ENCODE measurements around the gene ST6GAL1. TPM values are rescaled to one million over a fixed set of nuclear protein-coding genes. Genes with fewer than 3 reads are reported as not detected.

The ST6GAL1 gene
- total and polyA plus RNA-seq, 2 of the 13 experiments (the other 11 are each of a cell fraction or from before 2014, with no cell fraction given) = 79.9 to 164 TPM

GRCh38 chr3:187120326-187120725 is 190.0 kb downstream of the ST6GAL1 start (continued):
- TF ChIP-seq THRA (CRISPR knock-in tag; IDR thresholded peaks at IDR 0.05; ENCODE audit: borderline replicate concordance) = no peak

DNA sequence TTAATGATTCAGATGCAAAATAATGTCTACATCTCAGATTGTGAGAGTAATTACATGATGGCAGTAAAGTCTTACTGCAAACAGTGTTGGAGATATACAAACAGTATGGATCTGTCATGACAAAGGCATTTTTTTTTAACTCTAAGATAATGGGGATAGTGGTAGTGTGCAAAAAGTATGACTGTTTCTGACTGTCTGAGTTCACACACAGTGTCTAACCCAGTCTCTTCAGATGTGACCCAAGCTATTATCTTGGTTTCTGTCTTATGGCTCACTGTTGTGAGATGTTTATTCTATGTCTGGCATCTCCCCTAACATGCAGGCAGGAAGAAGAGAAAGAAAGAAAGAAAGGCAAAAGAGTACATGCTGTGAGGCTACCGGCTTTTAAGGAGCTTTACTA is 191.9 kb downstream of the ST6GAL1 start:
- no TSS peak for BruUV-seq (replicated peaks)
- peaks cover 2 to 4% of the 10 kb centered on the region in 2 experiments; a peak in 1 of 5 replicates for H3K27me3 ChIP-seq (ENCODE audit: control insufficient read depth in 1 of 2, insufficient read depth in 2 of 2, low read length in 2 of 2)
- H3K27ac ChIP-seq (ENCODE audit: extremely low read length, insufficient read depth, low read length) = no peak overlapping the region
- no peaks in the 10 kb centered on the region for H3K36me3 ChIP-seq (replicated peaks in 1 of 2; ENCODE audit: control insufficient read depth in 1 of 2, insufficient read depth in 2 of 2, low read length in 2 of 2)
- intact Hi-C loops (cut with micrococcal nuclease; ENCODE audit: unreplicated experiment) (no loop called here), in situ Hi-C loops (cut with HindIII; ENCODE audit: extremely low pct_ligation_motif_present, low pct_unique_long_range_greater_than_20kb) (no loop called here)
- no peaks in the 10 kb centered on the region for H3K9me3 ChIP-seq (ENCODE audit: low read length)
- no peak overlapping the region for H3K9ac ChIP-seq (ENCODE audit: insufficient read depth, low read depth, low read length)
- H4K20me1 ChIP-seq (ENCODE audit: insufficient read depth, low read length) = no peaks in the 10 kb centered on the region
- FAIRE-seq (no peak), ATAC-seq (no peak), DNase-seq (ENCODE audit: low spot score) (no peak)
- POLR2A ChIA-PET = no interaction called here
- 89% methylated on average over 1 of the region's 1 CpG for whole genome bisulfite sequencing (ENCODE audit: low lambda C conversion rate)
- H3K4me1 ChIP-seq (ENCODE audit: insufficient read depth, low read length) = no peaks in the 10 kb centered on the region
- no peaks in the 10 kb centered on the region for H3K79me2 ChIP-seq (ENCODE audit: insufficient read depth, low read length)
- CTCF ChIA-PET (ENCODE audit: low intra/inter-chr PET ratio, low total read pairs) = no interaction called here
- H3K4me2 ChIP-seq (ENCODE audit: low read depth, low read length) = no peak overlapping the region
- H3K4me3 ChIP-seq (replicated peaks in 1 of 3; ENCODE audit: insufficient read depth in 1 of 3, low read depth in 2 of 3, low read length in 3 of 3) = no peak overlapping the region
- no peak overlapping the region for H2AFZ ChIP-seq (ENCODE audit: low read length)
- TF ChIP-seq ZNF546 (CRISPR knock-in tag; conservative IDR thresholded peaks at IDR 0.05) (no peak), HMGA1 (CRISPR knock-in tag; conservative IDR thresholded peaks at IDR 0.05) (no peak), DDIT3 (CRISPR knock-in tag; IDR thresholded peaks at IDR 0.05) (no peak), ZNF142 (CRISPR knock-in tag; IDR thresholded peaks at IDR 0.05) (no peak), PREB (CRISPR knock-in tag; IDR thresholded peaks at IDR 0.05) (no peak), DPF2 (CRISPR knock-in tag; IDR thresholded peaks at IDR 0.05; ENCODE audit: borderline replicate concordance, low read depth) (no peak), ZNF33A (CRISPR knock-in tag; IDR thresholded peaks at IDR 0.05; ENCODE audit: borderline replicate concordance) (no peak), SRSF9 (IDR thresholded peaks at IDR 0.05; ENCODE audit: borderline replicate concordance, insufficient read depth, low read depth, low read length, poor library complexity, severe bottlenecking) (no peak)
- TF ChIP-seq, protein P1, sequence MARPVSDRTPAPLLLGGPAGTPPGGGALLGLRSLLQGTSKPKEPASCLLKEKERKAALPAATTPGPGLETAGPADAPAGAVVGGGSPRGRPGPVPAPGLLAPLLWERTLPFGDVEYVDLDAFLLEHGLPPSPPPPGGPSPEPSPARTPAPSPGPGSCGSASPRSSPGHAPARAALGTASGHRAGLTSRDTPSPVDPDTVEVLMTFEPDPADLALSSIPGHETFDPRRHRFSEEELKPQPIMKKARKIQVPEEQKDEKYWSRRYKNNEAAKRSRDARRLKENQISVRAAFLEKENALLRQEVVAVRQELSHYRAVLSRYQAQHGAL (CRISPR knock-in tag; IDR thresholded peaks at IDR 0.05; ENCODE audit: not compliant biosample characterization) = no peak
- TF ChIP-seq, protein P2, sequence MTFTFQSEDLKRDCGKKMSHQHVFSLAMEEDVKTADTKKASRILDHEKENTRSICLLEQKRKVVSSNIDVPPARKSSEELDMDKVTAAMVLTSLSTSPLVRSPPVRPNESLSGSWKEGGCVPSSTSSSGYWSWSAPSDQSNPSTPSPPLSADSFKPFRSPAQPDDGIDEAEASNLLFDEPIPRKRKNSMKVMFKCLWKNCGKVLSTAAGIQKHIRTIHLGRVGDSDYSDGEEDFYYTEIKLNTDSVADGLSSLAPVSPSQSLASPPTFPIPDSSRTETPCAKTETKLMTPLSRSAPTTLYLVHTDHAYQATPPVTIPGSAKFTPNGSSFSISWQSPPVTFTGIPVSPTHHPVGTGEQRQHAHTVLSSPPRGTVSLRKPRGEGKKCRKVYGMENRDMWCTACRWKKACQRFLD (CRISPR knock-in tag; IDR thresholded peaks at IDR 0.05; ENCODE audit: borderline replicate concordance) = no peak

Data from HepG2 (cell line).